Anterior cingulate cortex (tissue), 58 donors: ENCODE results near the gene ITPKC.
"Not testable (repeated sequence)": the region's sequence is repeated elsewhere in the genome, so short reads cannot be mapped to it uniquely, and the experiment has no call there.

Source experiments
- DNase-seq, 58 donors: peaks; one replicate each; lab custom pipeline; 2025; lab: John Stamatoyannopoulos, UW

ITPKC gene

GRCh38 chr19:40756502-40757110, 39.7 kb downstream of the ITPKC start:
- no peak for DNase-seq

GRCh38 chr19:40758491-40758890, 41.6 kb downstream of the ITPKC start:
- DNase-seq, result no peak

- DNase-seq, result no peak
Observed at GRCh38 chr19:40759352-40759751, 42.4 kb downstream of the ITPKC start.

- DNase-seq, result no peak
Observed at GRCh38 chr19:40762754-40763470, 46.0 kb downstream of the ITPKC start.

- DNase-seq, result no peak
Observed at GRCh38 chr19:40763526-40763925, 46.6 kb downstream of the ITPKC start.

- DNase-seq, result no peak
Observed at GRCh38 chr19:40763963-40764362, 47.1 kb downstream of the ITPKC start.

GRCh38 chr19:40766385-40766784, 49.5 kb downstream of the ITPKC start:
- DNase-seq, result not testable (repeated sequence)

- no peak for DNase-seq
Observed at GRCh38 chr19:40768869-40769268, 52.0 kb downstream of the ITPKC start.

GRCh38 chr19:40771101-40771862, 54.4 kb downstream of the ITPKC start:
- DNase-seq, result not testable (repeated sequence)

GRCh38 chr19:40774916-40775631, 58.2 kb downstream of the ITPKC start, which contains the start of gene MIA:
Gene MIA (plus strand): TSS chr19:40775521. CDS start chr19:40775543, 22 bp downstream.
- no peak for DNase-seq

GRCh38 chr19:40775632-40776022, 58.7 kb downstream of the ITPKC start:
- no peak for DNase-seq

- no peak for DNase-seq
Observed at GRCh38 chr19:40776364-40776763, 59.5 kb downstream of the ITPKC start.

- DNase-seq, result peak in 56 of 58 donors; percentile 14 to 94 (median 80)
Observed at GRCh38 chr19:40776932-40777644, 60.2 kb downstream of the ITPKC start.

- peak in 1 of 58 donors; percentile 81 for DNase-seq
Observed at GRCh38 chr19:40777645-40777936, 60.7 kb downstream of the ITPKC start.

GRCh38 chr19:40777937-40778705, 61.2 kb downstream of the ITPKC start, which contains the start of gene RAB4B:
Gene RAB4B (plus strand): TSS chr19:40778247. CDS start chr19:40778376, 129 bp downstream.
- peak; percentile 97 to 100 (median 100) for DNase-seq

- DNase-seq, result no peak
Observed at GRCh38 chr19:40778706-40779284, 61.9 kb downstream of the ITPKC start.

- no peak for DNase-seq
Observed at GRCh38 chr19:40780582-40780981, 63.7 kb downstream of the ITPKC start.

- no peak for DNase-seq
Observed at GRCh38 chr19:40781140-40781539, 64.2 kb downstream of the ITPKC start.

- DNase-seq, result no peak
Observed at GRCh38 chr19:40783711-40784110, 66.8 kb downstream of the ITPKC start.
